MM.1S (cell line): ENCODE measurements around the gene AQP12A.

ENCODE experiments used
- DNase-seq: peaks from one replicate; pipeline ENCODE4 v3.0.0-alpha.2; 2015
- H2AFZ ChIP-seq: fragments of 300-600 bp; sonication (generic); 2 replicates; pipeline ENCODE4 v1.6.0; 2016; ENCODE audit warnings: antibody characterized with exemption, low read length
- H3F3A ChIP-seq: fragments of 300-600 bp; sonication (generic); 2 replicates; pipeline ENCODE4 v1.6.1; 2016; ENCODE audit warnings: mild to moderate bottlenecking, antibody characterized with exemption, low read length, moderate library complexity, mixed read lengths; ENCODE audit not compliant: insufficient read depth
- H3K27ac ChIP-seq: fragments of 300-600 bp; sonication (generic); 2 replicates; pipeline ENCODE4 v1.5.1; 2016; ENCODE audit warnings: mild to moderate bottlenecking, low read length
- H3K27me3 ChIP-seq: fragments of 300-600 bp; sonication (generic); replicated peaks from 2 replicates; pipeline ENCODE4 v1.6.0; 2016; ENCODE audit warnings: low read length; ENCODE audit not compliant: insufficient read depth
- H3K36me3 ChIP-seq: fragments of 300-600 bp; sonication (generic); replicated peaks from 2 replicates; pipeline ENCODE4 v1.6.1; 2016; ENCODE audit warnings: mild to moderate bottlenecking, low read length, mixed read lengths; ENCODE audit not compliant: insufficient read depth
- H3K4me1 ChIP-seq: fragments of 300-600 bp; sonication (generic); 2 replicates; pipeline ENCODE4 v1.6.1; 2016; ENCODE audit warnings: low read length, mixed read lengths
- H3K4me2 ChIP-seq: fragments of 300-600 bp; sonication (generic); 2 replicates; pipeline ENCODE4 v1.6.0; 2016; ENCODE audit warnings: low read depth, low read length
- H3K4me3 ChIP-seq: fragments of 300-600 bp; sonication (generic); 2 replicates; pipeline ENCODE4 v1.5.1; 2016; ENCODE audit warnings: low read length, mixed read lengths
- H3K79me2 ChIP-seq: fragments of 300-600 bp; sonication (generic); 2 replicates; pipeline ENCODE4 v1.6.1; 2016; ENCODE audit warnings: mixed run types, low read length, mixed read lengths
- H3K9ac ChIP-seq: fragments of 300-600 bp; sonication (generic); 2 replicates; pipeline ENCODE4 v1.6.1; 2016; ENCODE audit warnings: low read length, mixed read lengths
- H3K9me2 ChIP-seq: fragments of 300-600 bp; sonication (generic); replicated peaks from 2 replicates; pipeline ENCODE4 v1.6.1; 2016; ENCODE audit warnings: mild to moderate bottlenecking, low read length, mixed read lengths; ENCODE audit not compliant: insufficient read depth
- H3K9me3 ChIP-seq: fragments of 300-600 bp; sonication (generic); replicated peaks from 2 replicates; pipeline ENCODE4 v1.6.1; 2016; ENCODE audit warnings: mild to moderate bottlenecking, low read length, mixed read lengths; ENCODE audit not compliant: insufficient read depth
- H4K20me1 ChIP-seq: fragments of 300-600 bp; sonication (generic); 2 replicates; pipeline ENCODE4 v1.6.1; 2016; ENCODE audit warnings: mild to moderate bottlenecking, low read length, moderate library complexity, mixed read lengths; ENCODE audit not compliant: insufficient read depth
- EZH2 ChIP-seq: fragments of 300-600 bp; sonication (generic); optimal IDR thresholded peaks from 2 replicates; pipeline ENCODE3; 2017; ENCODE audit warnings: low read depth, mild to moderate bottlenecking, antibody characterized with exemption, low read length, mixed read lengths
- EZH2phosphoT487 ChIP-seq: fragments of 300-600 bp; sonication (generic); IDR thresholded peaks from 2 replicates; pipeline ENCODE4 v1.6.1; 2018; ENCODE audit warnings: antibody characterized with exemption, low read length
- TF ChIP-seq, protein P1 (sequence below): fragments of 300-600 bp; sonication (generic); IDR thresholded peaks from 2 replicates; pipeline ENCODE4 v1.5.1; 2016; ENCODE audit warnings: antibody characterized with exemption, low read length, mixed read lengths

The AQP12A gene

DNA sequence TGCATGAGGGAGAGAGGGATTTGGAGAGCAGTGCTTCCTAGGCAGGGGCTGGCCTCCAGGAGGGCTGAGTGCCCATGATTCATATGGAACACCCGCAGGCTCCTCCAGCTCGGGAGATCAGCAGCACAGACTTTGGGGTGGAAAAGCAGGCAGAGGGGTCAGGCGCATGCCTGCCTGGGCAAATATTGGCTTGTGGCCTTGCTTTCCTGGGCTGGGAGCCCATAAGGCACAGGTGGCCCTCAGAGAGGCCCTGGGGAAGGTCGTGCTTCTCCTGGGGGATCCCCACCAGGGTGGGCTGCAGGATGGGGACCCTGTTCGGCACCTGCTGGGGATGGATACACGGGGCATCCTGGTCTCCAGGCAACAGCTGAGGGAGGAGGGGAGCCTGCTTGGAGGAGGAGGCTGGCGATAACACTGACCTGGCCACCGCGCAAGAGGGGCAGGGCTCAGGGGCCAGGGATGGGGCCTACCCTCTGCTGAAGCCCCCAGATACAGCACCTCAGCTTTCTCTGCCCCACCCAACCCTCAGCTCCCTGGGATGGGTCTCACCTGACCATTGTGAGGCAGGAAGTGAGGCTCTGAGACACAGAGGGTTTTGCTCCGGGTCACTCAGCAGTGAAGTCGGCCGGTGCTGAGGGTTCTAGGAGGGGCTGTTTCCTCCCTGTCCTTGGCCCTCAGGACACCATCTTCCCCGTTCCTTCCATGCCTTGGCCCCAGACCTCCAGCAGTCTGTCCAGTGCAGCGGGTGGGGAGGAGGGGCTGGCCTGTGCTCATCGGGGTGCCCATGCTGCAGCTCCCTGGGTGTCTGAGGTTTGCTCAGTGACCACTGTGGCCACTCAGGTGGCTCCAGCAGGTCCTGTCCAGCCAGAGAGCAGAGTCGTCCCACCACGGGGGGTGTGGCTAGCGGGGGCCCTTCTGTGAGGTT, 12.0 kb downstream of the AQP12A start:
- Histone ChIP-seq H3K36me3 (no peaks in the 10 kb centered on the region), H3K27me3 (peaks cover 55% of the 10 kb centered on the region), H3F3A (no peaks in the 10 kb centered on the region), H3K4me3 (no peak overlapping the region), H3K27ac (no peak overlapping the region), H3K4me1 (no peaks in the 10 kb centered on the region), H3K9me3 (no peaks in the 10 kb centered on the region), H3K9ac (no peak overlapping the region), H3K9me2 (no peaks in the 10 kb centered on the region), H4K20me1 (no peaks in the 10 kb centered on the region), H3K79me2 (no peaks in the 10 kb centered on the region), H3K4me2 (no peak overlapping the region), H2AFZ (no peak overlapping the region)
- no peak for DNase-seq
- no peak for TF ChIP-seq EZH2phosphoT487
- TF ChIP-seq EZH2 = no peak
- TF ChIP-seq, protein P1, sequence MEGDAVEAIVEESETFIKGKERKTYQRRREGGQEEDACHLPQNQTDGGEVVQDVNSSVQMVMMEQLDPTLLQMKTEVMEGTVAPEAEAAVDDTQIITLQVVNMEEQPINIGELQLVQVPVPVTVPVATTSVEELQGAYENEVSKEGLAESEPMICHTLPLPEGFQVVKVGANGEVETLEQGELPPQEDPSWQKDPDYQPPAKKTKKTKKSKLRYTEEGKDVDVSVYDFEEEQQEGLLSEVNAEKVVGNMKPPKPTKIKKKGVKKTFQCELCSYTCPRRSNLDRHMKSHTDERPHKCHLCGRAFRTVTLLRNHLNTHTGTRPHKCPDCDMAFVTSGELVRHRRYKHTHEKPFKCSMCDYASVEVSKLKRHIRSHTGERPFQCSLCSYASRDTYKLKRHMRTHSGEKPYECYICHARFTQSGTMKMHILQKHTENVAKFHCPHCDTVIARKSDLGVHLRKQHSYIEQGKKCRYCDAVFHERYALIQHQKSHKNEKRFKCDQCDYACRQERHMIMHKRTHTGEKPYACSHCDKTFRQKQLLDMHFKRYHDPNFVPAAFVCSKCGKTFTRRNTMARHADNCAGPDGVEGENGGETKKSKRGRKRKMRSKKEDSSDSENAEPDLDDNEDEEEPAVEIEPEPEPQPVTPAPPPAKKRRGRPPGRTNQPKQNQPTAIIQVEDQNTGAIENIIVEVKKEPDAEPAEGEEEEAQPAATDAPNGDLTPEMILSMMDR = no peak

DNA sequence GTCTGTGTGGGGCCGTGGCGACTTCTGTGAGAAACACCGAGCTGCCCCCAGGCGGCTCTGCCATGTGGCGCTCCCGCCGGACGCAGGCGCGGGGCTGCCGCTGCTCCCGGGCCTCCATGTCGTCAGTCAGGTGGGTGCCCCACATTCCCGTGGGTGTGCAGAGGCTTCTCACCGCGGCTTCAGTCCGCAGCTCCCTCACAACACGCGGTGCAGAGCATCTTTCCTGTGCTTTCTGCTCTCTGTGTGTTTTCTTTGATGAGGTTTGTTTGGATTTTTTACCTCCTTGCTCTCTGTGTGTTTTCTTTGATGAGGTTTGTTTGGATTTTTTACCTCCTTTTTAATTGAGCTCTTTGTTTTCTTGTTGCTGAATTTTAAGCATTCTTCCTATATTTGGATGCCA, 13.0 kb downstream of the AQP12A start:
- Histone ChIP-seq H3K9me2 (no peaks in the 10 kb centered on the region), H3F3A (no peaks in the 10 kb centered on the region), H4K20me1 (no peaks in the 10 kb centered on the region), H3K9ac (no peak overlapping the region), H3K9me3 (no peaks in the 10 kb centered on the region), H3K36me3 (no peaks in the 10 kb centered on the region), H3K27ac (no peak overlapping the region), H2AFZ (no peak overlapping the region), H3K79me2 (no peaks in the 10 kb centered on the region), H3K4me1 (no peaks in the 10 kb centered on the region), H3K27me3 (peaks cover 65% of the 10 kb centered on the region), H3K4me3 (no peak overlapping the region), H3K4me2 (no peak overlapping the region)
- TF ChIP-seq EZH2phosphoT487 = no peak
- no peak for DNase-seq

DNA sequence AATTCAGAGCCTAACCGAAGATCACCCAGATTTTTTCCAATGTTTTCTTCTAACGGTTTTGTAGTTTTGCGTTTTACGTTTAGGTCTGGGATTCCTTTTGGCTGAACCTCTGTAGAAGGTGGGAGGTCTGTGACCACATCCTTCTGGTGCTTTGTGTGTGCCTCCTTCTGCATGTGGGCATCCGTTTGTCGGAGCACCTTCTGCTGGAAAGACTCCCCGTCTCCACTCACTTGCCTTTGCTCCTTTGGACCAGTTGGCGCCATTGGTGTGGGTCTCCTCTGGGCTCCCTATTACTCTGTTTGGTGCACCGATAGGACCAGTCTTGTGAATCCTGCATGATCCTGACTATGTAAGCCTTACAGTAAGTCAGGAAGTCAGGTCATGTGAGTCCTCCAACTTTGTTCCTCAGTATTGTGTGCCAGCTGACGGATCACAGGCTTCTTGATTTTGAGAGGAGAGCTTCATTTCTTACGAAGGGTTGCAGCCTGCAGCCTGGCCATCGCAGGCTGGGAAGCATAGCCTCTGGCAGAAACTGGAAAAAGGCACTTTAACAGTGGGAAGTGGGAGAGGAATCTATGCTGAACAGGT, 13.6 kb downstream of the AQP12A start:
- Histone ChIP-seq H3F3A (no peaks in the 10 kb centered on the region), H3K9me2 (no peaks in the 10 kb centered on the region), H3K9ac (no peak overlapping the region), H4K20me1 (no peaks in the 10 kb centered on the region), H3K27me3 (peaks cover 71% of the 10 kb centered on the region), H3K4me2 (no peak overlapping the region), H3K4me3 (no peak overlapping the region), H3K79me2 (no peaks in the 10 kb centered on the region), H3K4me1 (no peaks in the 10 kb centered on the region), H3K9me3 (no peaks in the 10 kb centered on the region), H3K27ac (no peak overlapping the region), H2AFZ (no peak overlapping the region), H3K36me3 (no peaks in the 10 kb centered on the region)
- TF ChIP-seq, protein P1 = no peak
- no peak for TF ChIP-seq EZH2
- DNase-seq = no peak
